Thyroid gland (tissue), 4 donors: ENCODE results near the gene NFIA. TPM values are rescaled to one million over a fixed set of nuclear protein-coding genes. Genes with fewer than 3 reads are reported as not detected.
A peak's percentile ranks its signal among the peaks of the same experiment; 100 is the strongest.

ENCODE experiments used
- DNase-seq, 2 donors: peaks; one replicate each; pipeline ENCODE4 v3.0.0-alpha.2; 2019
- H3K27ac ChIP-seq, 3 donors: fragments of 200-600 bp; sonication (generic); 1 replicate in 2 of 3; 2 replicates in 1 of 3; pipeline ENCODE4 v1.5.1; 2016 to 2019; ENCODE audit warnings: mild to moderate bottlenecking in 1 of 3, moderate library complexity in 1 of 3
- H3K27me3 ChIP-seq: fragments of 200-600 bp; sonication (generic); one replicate; pipeline ENCODE4 v1.5.1; 2019
- H3K36me3 ChIP-seq, 2 donors: fragments of 200-600 bp; sonication (generic); one replicate each; pipeline ENCODE4 v1.5.1; 2016 to 2019
- H3K4me1 ChIP-seq, 2 donors: fragments of 200-600 bp; sonication (generic); one replicate each; pipeline ENCODE4 v1.5.1; 2017 to 2019
- H3K4me3 ChIP-seq, 3 donors: fragments of 200-600 bp; sonication (generic); replicated peaks in 1 of 3; 1 replicate in 2 of 3; 2 replicates in 1 of 3; pipeline ENCODE4 v1.5.1; 2016; ENCODE audit warnings: mild to moderate bottlenecking in 1 of 3
- H3K9me3 ChIP-seq: fragments of 200-600 bp; sonication (generic); one replicate; pipeline ENCODE4 v1.5.1; 2017
- CTCF ChIP-seq, 6 experiments: fragments of 200-600 bp in 3 of 6; fragments of 450-650 bp in 3 of 6; sonication (generic) in 3 of 6; IDR thresholded peaks; one replicate each; pipeline ENCODE4 v1.5.1; 2016 to 2019; ENCODE audit warnings: antibody characterized with exemption in 6 of 6, mild to moderate bottlenecking in 2 of 6, inconsistent platforms in 1 of 6, moderate library complexity in 1 of 6
- POLR2A ChIP-seq, 2 donors: fragments of 450-650 bp; IDR thresholded peaks; one replicate each; pipeline ENCODE4 v1.6.1; 2017; ENCODE audit warnings: antibody characterized with exemption in 2 of 2, mild to moderate bottlenecking in 2 of 2, moderate library complexity in 1 of 2
- WGBS, 2 donors: methylation state at CpG; one replicate each; pipeline ENCODE4 v1.1.5; 2017; 5-methylcytosine and 5-hydroxymethylcytosine counted together
- intact Hi-C: fragments of 100-400 bp; cut with DNase I; formaldehyde crosslinking; loops from one replicate; pipeline ENCODE4 v1.15.1; 2023
- total RNA-seq, 4 donors: library from RNA; depleted of rRNA; stranded (reverse); fragments of >200 nt; gene quantifications; one replicate each; pipeline ENCODE4 v1.2.3, GENCODE V29; 2016

Gene NFIA
- total RNA-seq, 4 donors from 2014 or later, result 105 to 149 (median 118) TPM

- WGBS, 2 donors, result 95% methylated on average over 1 of the region's 1 CpG
- H3K36me3 ChIP-seq, result no peaks in the 10 kb centered on the region
- H3K9me3 ChIP-seq, result no peaks in the 10 kb centered on the region
- no peak for TF ChIP-seq CTCF (IDR thresholded peaks at IDR 0.05)
- TF ChIP-seq POLR2A (IDR thresholded peaks at IDR 0.05), result no peak
- H3K4me3 ChIP-seq, result no peak overlapping the region
- no peak overlapping the region for H3K27ac ChIP-seq
- H3K4me1 ChIP-seq, result peaks cover 17 to 30% of the 10 kb centered on the region in 2 donors
- intact Hi-C loops, result no loop called here
- H3K27me3 ChIP-seq, result no peaks in the 10 kb centered on the region
- no peak for DNase-seq
Observed at GRCh38 chr1:61237147-61237546, 154.8 kb downstream of the NFIA start.

- no peaks in the 10 kb centered on the region for H3K36me3 ChIP-seq
- DNase-seq, result no peak
- peaks cover 18 to 31% of the 10 kb centered on the region in 2 donors for H3K4me1 ChIP-seq
- no peak overlapping the region for H3K27ac ChIP-seq
- TF ChIP-seq CTCF (IDR thresholded peaks at IDR 0.05), result no peak
- TF ChIP-seq POLR2A (IDR thresholded peaks at IDR 0.05), result no peak
- 93 to 94% methylated on average over 3 of the region's 3 CpGs for WGBS, 2 donors
- H3K4me3 ChIP-seq, result no peak overlapping the region
- intact Hi-C loops, result no loop called here
- no peaks in the 10 kb centered on the region for H3K27me3 ChIP-seq
- H3K9me3 ChIP-seq, result no peaks in the 10 kb centered on the region
Observed at GRCh38 chr1:61237659-61238358, 155.4 kb downstream of the NFIA start.

- intact Hi-C loops, result no loop called here
- Histone ChIP-seq H3K4me1 (peaks cover 18 to 27% of the 10 kb centered on the region in 2 donors), H3K36me3 (no peaks in the 10 kb centered on the region), H3K27ac (no peak overlapping the region), H3K27me3 (no peaks in the 10 kb centered on the region), H3K9me3 (no peaks in the 10 kb centered on the region), H3K4me3 (no peak overlapping the region)
- no peak for DNase-seq
- TF ChIP-seq POLR2A (IDR thresholded peaks at IDR 0.05), result no peak
- no peak for TF ChIP-seq CTCF (IDR thresholded peaks at IDR 0.05)
- WGBS, 2 donors, result 92 to 94% methylated on average over 5 of the region's 5 CpGs
Observed at GRCh38 chr1:61238359-61238665, 156.0 kb downstream of the NFIA start.

- Histone ChIP-seq H3K9me3 (no peaks in the 10 kb centered on the region), H3K27ac (peak overlapping the region; percentile 50 to 71 (median 67)), H3K4me3 (no peak overlapping the region), H3K27me3 (no peaks in the 10 kb centered on the region), H3K4me1 (peaks cover 25 to 34% of the 10 kb centered on the region in 2 donors), H3K36me3 (no peaks in the 10 kb centered on the region)
- no peak for DNase-seq
- intact Hi-C loops, result no loop called here
- WGBS, 2 donors, result 82 to 90% methylated on average over 3 of the region's 3 CpGs
- no peak for TF ChIP-seq CTCF (IDR thresholded peaks at IDR 0.05)
- no peak for TF ChIP-seq POLR2A (IDR thresholded peaks at IDR 0.05)
Observed at GRCh38 chr1:61240878-61241277, 158.5 kb downstream of the NFIA start.

GRCh38 chr1:61241411-61241838, 159.1 kb downstream of the NFIA start:
- no peak overlapping the region for H3K4me3 ChIP-seq
- H3K27ac ChIP-seq, result peak overlapping the region; percentile 50 to 71 (median 67)
- intact Hi-C loops, result no loop called here
- H3K9me3 ChIP-seq, result no peaks in the 10 kb centered on the region
- peak in 1 of 6 experiments; percentile 1 for TF ChIP-seq CTCF (IDR thresholded peaks at IDR 0.05)
- no peak for TF ChIP-seq POLR2A (IDR thresholded peaks at IDR 0.05)
- H3K36me3 ChIP-seq, result no peaks in the 10 kb centered on the region
- 9 to 13% methylated on average over 4 of the region's 4 CpGs for whole genome bisulfite sequencing, 2 donors
- no peaks in the 10 kb centered on the region for H3K27me3 ChIP-seq
- peaks cover 25 to 34% of the 10 kb centered on the region in 2 donors for H3K4me1 ChIP-seq
- peak; percentile 70 to 71 for DNase-seq
